GM21723 (cell line): ENCODE results near the gene QKI.
"Not testable (repeated sequence)": the region's sequence is repeated elsewhere in the genome, so short reads cannot be mapped to it uniquely, and the experiment has no call there.

Source experiments
- ATAC-seq: cut with Tn5 transposase; IDR thresholded peaks from one replicate; pipeline ENCODE4 v1.9.1; 2021; ENCODE audit warnings: mild to moderate bottlenecking, moderate library complexity; ENCODE audit not compliant: unreplicated experiment

Gene QKI

DNA sequence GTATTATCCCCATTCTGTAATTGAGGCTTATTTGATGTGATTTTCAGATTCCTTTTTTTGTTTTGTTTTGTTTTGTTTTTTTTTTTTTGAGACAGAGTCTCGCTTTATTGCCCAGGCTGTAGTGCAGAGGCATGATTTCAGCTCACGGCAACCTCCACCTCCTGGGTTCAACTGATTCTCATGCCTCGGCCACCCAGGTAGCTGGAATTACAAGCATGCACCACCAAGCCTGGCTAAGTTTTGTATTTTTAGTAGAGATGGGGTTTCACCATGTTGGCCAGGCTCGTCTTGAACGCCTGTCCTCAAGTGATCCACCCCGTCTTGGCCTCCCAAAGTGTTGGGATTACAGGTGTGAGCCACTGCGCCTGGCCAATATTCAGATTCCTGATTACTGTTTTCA lies 62.4 kb downstream of the QKI start:
- ATAC-seq = not testable (repeated sequence)

DNA sequence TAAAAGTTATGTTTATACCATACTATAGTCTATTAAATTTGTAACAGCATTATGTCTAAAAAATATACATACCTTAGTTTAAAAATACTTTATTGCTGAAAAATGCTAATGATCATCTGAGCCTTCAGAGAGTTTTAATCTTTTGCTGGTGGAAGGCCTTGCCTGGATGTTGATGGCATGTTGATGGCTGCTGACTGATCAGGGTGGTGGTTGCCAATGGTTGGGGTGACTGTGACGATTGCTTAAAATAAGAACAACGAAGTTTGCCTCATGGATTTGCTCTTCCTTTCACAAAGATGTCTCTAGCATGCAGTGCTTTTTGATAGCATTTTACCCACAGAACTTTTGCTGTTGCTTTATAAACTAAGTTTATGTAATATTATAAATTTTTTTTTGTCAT lies 68.6 kb downstream of the QKI start:
- no peak for ATAC-seq

- ATAC-seq = no peak
Measured at GRCh38 chr6:163485388-163485851, 70.9 kb downstream of the QKI start.

DNA sequence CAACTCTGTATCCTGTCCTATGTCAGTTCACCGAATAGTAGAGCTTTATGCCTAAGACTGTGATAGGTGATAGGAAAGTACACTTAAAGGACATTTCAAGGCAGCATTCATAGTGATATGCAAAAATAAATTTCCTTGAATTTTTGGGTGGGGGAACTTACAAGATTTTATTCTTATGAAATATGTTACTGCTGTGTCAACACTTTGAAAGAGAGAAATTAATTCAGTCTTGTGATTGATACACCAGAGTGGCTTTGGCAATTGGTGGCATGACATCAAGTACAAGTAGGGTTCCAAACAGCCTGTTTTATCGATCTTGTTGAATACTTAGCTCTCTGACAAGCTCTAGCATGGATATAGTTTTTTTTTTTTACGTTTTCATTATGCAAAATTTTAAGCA lies 72.3 kb downstream of the QKI start:
- ATAC-seq = no peak

DNA sequence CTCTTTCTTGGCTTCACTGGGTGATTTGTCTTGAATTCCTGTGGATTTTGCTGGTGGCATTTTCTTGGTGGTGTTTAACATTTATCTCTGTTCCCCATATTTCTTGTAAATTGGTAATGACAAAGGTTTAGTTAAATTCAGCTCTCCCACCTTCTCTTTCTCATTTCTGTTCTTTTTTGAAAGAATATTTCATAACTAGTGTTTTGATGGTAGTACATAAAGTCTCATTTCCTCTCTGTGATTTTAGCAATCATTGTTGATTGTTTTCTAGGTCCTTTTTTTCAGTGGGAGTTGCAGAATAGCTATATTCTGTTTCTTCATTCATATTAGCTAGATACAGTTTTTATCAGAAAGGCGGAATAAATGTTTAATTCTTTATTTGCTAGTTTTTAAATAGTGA lies 73.1 kb downstream of the QKI start:
- ATAC-seq = no peak

DNA sequence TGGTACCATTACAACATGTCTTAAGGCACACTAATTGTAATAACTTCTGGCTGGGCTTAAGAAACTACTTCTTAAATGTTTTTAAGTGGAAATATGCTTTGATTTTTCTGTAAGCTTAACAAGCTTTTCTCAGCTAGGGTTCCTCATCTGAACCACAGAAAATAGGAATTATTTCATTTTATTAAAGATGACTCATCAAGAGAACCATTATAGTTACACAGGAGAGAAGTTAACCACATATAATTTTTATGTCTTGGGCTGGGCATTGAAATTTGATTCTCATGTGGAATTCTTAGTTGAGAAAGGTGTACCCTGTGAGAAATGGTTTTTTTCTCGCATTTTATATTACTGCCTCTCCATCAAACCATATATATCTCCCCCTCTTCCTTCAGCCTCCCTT lies 75.1 kb downstream of the QKI start:
- no peak for ATAC-seq

- no peak for ATAC-seq
Measured at GRCh38 chr6:163490826-163491577, 76.5 kb downstream of the QKI start.

DNA sequence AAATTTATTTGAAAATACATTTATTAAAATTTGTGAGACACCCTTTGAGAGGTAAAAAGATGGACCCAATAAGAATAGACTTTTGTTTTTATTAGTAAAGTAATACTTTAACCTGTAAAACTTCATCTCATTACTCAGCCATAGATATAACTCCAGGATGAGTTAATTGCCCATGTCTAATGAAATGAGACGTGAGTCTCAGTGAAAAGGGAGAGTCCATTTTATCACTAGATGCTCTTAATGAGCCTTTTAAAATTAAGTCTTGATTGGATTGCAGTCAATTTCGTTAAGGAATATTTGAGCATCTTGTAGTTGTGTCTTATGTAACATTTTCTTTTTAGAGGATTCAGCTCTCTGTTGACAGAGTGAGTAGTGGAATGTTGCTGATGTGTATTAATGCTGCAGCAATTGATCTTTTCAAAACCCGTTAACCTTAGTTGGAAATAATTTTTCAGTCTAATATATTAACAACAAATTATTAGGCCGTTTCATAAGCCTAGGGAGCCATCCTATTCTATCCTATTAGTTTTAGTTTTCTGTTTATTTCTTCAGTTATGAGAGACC lies 77.3 kb downstream of the QKI start:
- no peak for ATAC-seq

DNA sequence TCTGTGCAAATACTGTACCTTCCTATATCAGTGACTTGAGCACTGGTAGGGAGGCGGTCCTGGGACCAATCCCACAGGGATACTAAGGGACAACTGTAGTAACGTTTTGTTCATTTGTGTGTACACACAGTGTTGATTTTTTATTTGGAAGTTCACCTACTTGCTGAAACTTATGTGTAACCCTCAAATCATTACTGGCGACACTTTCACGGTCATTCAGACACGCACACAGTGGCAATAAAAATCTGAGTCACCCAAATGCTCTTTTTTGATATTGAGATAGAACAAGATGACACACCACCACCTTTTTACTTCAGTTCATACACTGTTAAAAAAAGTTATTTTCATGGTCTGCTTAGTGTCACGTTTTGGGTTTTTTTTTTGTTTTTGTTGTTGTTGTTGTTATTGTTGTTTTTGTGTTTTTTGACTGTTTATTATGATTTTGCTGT lies 79.8 kb downstream of the QKI start:
- ATAC-seq = no peak

DNA sequence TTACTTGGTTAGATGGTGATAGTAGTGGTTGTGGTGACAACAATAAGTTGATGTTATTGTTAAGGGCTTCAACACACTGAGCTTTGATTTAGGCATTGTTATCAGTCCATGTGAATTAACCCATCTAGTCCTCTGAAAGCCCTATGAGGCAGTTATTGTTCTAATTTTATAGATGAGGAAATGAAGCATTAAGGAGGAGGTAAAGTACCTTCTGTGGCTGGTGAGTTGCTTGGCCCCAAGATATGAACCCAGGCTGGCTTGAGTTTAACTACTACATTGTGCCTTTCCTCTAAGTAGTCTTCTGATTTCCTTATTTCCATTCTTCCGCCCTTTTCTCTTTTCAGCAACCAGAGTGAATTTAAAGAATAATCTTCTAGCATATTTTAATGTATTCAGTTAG lies 81.7 kb downstream of the QKI start:
- ATAC-seq = no peak

- ATAC-seq = no peak
Measured at GRCh38 chr6:163500105-163500504, 85.6 kb downstream of the QKI start.

DNA sequence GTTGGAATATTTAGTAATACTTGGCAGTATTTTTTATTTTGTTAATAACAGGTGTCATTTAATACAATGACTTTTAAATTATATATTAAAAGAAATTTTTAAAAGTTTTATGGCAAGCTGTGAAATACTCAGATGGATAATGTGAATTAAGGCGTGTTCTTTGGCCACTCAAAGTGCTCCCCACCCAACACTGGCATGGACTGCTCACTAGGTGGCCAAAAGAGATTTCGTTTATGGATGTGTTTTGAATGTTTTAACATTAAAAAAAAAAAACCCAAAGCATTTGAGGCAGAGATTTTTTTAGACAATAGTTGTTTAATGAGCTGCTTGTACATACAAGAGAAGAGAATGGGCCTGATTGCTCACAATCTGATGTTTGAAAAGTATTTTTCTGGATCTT lies 86.5 kb downstream of the QKI start:
- no peak for ATAC-seq

- no peak for ATAC-seq
Measured at GRCh38 chr6:163501439-163501838, 86.9 kb downstream of the QKI start.

DNA sequence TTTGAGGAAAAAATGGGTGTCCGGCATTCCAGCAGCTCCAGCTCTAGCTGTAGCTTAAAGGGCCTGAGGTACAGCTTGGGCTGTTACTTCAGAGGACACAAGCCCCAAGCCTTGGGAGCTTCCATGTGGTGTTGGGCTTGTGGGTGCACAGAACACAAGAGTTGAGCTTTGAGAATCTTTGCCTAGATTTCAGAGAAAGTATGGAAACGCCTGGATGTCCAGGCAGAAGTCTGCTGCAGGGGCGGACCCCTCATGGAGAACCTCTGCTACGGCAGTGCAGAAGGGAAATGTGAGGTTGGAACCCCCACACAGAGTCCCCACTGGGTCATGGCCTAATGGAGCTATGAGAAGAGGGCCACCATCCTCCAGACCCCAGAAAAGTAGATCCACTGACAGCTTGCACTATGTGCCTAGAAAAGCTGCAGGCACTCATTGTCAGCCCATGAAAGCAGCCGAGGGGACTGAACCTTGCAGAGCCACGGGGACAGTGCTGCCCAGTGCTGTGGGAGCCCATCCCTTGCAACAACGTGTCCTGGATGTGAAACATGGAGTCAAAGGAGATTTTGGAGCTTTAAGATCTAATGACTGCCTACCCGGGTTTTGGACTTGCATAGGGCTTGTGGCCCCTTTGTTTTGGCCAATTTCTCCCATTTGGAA lies 90.6 kb downstream of the QKI start:
- no peak for ATAC-seq

DNA sequence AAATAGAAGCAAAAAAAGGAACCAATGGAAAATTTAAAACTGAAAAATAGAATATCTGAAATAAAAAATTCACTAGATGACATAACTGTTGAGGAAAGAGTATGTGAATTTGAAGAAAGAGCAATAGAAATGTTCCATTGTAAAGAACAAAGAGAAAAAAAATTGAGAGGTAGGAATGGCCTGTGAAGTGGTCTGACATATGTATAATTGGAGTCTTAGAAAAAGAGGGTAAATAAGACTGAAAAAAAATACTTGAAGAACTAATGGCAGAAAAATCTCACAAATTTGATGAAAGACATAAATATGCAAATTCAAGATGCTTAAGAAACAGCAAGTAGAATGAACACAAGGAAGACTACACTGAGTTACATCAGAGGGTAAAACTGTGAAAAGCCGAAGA lies 93.4 kb downstream of the QKI start:
- ATAC-seq = no peak

GRCh38 chr6:163513003-163513402 lies 98.5 kb downstream of the QKI start:
- ATAC-seq = no peak

DNA sequence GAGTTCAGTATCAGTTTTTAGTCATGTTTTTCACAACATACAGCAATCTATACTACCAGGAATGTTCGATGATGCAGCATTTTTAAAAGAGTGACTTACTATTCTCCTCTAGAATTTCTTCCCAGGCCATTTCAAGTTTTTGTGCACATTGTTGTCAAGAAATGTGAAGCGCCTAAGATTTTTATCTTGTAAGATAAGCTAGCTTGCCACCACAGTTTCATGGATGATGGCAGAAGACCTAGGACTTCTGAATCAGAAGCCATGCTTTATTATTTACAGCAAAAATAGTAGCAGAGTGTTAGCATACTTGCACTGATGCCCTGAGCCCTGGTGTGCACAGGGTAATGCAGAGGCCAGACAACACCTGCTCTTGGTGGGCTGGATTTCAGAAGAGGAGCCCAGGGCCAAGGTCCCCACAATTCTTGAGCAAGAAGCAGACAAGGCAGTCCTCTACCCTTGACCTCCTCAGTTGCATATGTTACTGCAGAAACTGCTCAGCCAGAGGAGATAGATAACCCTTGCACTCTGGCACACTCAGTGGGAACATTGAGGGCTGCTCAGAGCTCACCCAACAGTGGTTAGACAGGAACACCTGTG lies 99.2 kb downstream of the QKI start:
- no peak for ATAC-seq

DNA sequence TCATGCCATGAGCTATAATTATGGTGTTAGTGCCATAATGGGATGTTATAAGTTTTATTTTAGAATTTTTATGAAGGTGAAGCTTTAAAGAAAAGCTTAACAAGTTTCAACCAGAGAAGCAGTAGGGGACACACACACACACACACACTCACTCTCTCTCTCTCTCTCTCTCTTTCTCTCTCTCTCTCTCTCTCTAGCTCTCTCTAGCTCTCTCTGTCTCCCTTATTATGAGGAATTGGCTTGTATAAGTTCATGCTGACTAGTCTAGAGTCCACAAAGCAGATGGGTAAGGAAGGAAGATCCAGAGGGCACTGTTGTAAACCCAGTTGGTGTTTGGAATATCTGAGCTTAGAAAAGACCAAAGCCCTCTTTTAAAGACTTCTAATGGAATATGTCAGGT lies 102.4 kb downstream of the QKI start:
- ATAC-seq = no peak

DNA sequence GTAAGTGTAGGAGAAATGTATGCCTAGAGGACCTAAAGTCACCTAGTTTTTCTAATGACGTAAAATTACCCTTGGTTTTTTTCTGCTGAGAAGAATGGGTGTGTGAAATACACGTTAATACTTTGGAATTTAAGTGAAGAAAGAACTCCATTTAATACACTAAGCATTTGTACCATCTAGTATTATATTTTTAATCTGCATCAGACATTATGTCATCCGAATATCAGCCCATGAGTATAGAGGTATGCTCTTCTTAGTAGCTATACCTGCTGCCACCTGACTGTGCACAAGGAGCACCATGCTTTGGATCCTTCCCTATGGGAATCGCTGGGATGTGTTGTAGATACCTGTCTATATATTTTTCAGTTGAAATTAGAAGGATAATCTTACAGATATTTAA lies 106.4 kb downstream of the QKI start:
- no peak for ATAC-seq

DNA sequence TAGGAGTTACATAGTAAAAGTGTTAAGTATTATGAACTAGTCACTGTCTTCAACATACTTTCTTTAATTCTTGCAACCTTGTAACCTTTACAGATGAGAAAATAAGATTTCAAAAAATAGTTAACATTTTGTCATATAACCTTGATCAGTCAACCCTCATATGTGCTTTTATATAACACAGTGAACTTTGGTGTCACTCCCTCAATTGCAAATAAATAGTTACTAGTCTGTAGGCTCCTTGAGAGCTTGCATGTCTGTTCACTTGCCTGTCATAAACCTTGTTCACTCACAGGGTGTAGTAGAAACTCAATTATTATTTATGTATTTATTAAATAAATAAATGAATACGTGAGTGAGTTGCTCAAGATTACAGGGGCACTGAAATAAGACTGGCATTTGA lies 107.5 kb downstream of the QKI start:
- ATAC-seq = no peak

GRCh38 chr6:163525926-163526325 lies 111.4 kb downstream of the QKI start:
- no peak for ATAC-seq

GRCh38 chr6:163526346-163526745 lies 111.8 kb downstream of the QKI start:
- no peak for ATAC-seq
